WI38 (cell line): ENCODE measurements around the gene CIAO3.
"Not testable (repeated sequence)": the region's sequence is repeated elsewhere in the genome, so short reads cannot be mapped to it uniquely, and the experiment has no call there.

ENCODE experiments used
- H3K4me3 ChIP-seq: 2 replicates; pipeline ENCODE4 v1.5.1; 2011; ENCODE audit warnings: low read depth, mild to moderate bottlenecking, control low read depth, low read length
- TF ChIP-seq, protein P1 (sequence below): IDR thresholded peaks from 2 replicates; pipeline ENCODE4 v1.5.1; 2012; ENCODE audit warnings: low read depth, mild to moderate bottlenecking, control low read depth, low read length

Gene CIAO3

DNA sequence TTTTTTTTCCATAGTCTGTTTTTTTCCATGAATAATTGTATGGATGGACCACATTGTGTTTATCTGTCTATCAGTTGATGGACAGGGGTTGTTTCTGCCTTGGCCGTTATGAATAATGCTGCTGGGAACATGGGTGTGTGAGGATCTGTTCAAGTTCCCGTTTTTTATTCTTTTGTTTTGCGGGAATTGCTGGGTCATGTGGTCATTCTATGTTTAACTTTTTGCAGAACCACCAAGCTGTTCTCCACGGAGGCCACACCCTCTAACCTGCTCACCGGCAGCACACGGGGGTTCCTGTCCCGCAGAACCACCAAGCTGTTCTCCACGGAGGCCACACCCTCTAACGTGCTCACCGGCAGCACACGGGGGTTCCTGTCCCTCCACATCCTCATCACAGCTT lies 13.9 kb upstream of the CIAO3 start:
- TF ChIP-seq, protein P1, sequence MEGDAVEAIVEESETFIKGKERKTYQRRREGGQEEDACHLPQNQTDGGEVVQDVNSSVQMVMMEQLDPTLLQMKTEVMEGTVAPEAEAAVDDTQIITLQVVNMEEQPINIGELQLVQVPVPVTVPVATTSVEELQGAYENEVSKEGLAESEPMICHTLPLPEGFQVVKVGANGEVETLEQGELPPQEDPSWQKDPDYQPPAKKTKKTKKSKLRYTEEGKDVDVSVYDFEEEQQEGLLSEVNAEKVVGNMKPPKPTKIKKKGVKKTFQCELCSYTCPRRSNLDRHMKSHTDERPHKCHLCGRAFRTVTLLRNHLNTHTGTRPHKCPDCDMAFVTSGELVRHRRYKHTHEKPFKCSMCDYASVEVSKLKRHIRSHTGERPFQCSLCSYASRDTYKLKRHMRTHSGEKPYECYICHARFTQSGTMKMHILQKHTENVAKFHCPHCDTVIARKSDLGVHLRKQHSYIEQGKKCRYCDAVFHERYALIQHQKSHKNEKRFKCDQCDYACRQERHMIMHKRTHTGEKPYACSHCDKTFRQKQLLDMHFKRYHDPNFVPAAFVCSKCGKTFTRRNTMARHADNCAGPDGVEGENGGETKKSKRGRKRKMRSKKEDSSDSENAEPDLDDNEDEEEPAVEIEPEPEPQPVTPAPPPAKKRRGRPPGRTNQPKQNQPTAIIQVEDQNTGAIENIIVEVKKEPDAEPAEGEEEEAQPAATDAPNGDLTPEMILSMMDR: no peak
- no peak overlapping the region for H3K4me3 ChIP-seq

DNA sequence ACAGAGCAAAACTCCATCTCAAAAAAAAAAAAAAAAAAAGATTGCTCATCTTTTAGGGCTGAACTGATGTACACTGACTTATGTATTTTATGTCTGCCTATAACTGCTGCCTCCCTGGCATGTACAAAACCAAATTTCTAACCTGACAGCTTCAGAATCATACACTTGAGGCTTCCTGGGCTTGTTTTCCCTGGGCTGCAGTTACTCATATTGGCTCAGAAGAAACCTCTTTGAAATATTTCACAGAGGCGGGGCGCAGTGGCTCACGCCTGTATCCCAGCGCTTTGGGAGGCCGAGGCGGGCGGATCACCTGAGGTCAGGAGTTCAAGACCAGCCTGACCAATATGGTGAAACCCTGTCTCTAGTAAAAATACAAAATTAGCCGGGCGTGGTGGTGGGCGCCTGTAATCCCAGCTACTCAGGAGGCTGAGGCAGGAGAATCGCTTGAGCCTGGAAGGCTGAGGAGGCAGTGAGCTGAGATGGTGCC lies 13.4 kb upstream of the CIAO3 start:
- not testable (repeated sequence) for H3K4me3 ChIP-seq

DNA sequence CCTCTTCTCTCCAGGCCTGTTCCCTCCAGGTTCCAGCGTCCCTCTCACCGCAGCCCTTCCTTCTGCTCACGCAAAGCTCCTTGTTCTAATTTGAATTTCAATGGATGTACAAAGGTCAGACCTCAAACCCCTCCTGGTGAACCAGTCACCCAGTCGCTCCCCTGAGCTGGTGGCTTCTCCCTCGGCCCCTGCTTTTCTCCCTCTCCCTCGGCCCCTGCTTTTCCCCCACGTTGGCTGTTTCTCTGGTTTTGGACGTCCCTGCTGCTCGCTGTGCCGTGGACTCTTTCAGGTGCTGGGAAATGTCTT lies 11.2 kb upstream of the CIAO3 start:
- no peak overlapping the region for H3K4me3 ChIP-seq
- TF ChIP-seq, protein P1: no peak

DNA sequence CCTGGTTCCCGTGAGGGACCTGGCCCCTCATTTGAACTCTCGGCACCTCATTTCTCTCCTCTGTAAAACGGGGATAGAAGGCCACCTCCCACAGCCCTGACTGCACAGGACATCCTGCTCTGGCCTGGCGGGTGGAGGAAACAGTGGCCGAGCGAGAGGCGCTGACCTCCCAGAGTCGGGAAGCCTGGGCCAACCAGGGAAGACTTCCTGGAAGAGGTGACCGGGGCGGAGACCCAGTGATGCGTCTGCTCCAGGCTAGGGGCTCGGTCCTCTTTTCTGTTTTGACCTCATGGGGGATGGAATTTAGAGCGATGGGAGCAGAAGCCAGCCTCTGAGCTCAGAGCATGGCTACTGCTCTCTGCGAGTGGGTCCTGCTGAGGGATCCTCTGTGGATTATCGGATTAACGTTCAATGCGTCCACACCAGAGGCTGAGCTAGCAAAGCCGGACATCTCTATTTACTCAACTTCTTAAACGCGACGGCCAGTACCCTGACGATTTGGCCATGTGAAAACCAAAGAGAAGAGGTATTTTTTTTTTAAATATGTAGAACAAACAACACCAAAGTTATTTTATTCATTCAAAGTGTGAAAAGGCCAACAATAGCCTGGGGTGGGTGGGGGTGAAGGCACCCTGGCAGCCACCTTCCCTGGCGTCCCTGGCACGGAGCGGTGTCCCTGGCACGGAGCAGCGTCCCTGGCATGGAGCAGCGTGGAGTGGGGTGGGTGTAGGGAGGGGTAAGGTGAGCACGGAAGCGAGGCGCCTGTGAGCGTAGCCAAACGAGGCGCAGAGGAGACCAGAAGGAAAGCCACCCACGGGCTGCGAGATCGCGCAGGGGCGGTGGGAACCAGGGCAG lies 10.6 kb upstream of the CIAO3 start:
- TF ChIP-seq, protein P1: no peak
- no peak overlapping the region for H3K4me3 ChIP-seq

DNA sequence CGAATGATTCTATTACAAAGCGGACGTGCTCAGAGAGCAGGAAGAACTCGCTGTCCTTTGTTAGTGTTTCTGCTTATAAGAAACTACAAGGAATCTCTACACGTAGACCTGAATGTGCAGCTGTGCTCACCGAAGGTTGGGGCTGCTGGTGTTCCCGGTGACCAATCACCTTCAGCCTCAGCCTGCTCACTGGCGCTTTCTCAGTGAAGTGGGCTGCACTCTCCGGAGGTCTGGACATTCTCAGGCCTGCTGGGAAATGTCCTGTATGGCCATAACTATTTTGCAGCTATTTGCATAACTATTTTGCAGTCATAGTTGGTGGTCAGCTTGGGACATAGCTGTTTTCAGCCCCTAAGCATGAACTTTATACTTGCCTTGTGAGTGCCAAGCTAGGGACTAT lies 9.7 kb upstream of the CIAO3 start:
- TF ChIP-seq, protein P1: no peak
- H3K4me3 ChIP-seq: no peak overlapping the region

DNA sequence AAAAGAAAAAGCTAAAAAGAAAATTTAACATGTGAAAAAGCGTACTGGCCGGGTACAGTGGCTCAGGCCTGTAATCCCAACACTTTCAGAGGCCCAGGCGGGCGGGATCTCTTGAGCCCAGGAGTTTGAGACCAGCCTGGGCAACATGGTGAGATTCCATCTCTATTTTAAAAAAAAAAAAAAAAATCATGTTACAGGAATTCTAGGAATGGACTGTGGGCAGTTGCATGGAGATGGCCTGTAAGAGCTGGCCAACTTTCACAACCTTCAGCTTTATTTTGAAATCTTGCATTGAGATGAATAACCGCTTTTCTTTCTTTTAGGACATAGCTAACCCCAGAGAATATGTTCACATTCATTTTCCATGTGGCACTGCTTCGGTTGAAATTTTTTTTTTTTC lies 8.2 kb upstream of the CIAO3 start:
- H3K4me3 ChIP-seq: no peak overlapping the region
- TF ChIP-seq, protein P1: no peak

DNA sequence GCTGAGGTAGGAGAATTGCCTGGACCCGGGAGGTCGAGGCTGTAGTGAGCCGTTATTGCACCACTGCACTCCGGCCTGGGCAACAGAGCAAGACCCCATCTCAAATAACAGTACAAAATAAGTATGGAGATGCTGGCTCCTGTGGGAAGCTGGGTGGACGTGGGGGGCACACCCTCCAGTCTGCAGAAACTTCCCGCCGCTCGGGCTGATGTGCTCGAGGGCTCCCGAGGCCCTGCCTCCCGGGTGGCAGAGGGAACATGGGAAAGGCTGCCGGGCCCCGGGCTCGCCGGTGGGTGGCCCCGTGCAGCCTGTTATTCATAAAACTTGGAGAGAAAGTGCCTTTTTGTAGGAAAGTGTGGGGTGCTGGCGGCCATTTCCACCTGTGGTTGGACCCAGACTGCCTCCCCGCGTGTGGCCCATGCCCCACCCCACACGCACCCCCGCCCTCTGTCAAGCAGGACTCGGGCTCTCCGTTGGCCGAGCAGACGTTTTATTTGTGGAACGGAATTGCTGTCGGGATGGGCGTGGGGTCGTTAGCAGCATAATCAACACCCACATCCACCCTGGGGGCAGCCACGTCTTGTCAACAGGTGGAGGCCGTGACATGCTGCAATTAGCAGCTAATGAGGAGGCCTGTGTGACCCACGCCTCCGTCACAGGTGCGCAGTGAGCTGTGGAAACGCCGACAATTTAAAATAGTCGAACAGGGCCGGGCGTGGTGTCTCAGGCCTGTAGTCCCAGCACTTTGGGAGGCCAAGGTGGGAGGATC lies 7.4 kb upstream of the CIAO3 start:
- H3K4me3 ChIP-seq: no peak overlapping the region
- TF ChIP-seq, protein P1: no peak
